Activated CD4-positive, CD25-positive, alpha-beta regulatory T cell (primary cell): ENCODE data around the gene NRIP2.
"Not testable (repeated sequence)": the region's sequence is repeated elsewhere in the genome, so short reads cannot be mapped to it uniquely, and the experiment has no call there.

Source experiments
- DNase-seq, 4 experiments: peaks; one replicate each; lab custom pipeline; 2025; lab: John Stamatoyannopoulos, UW

NRIP2 gene, protein sequence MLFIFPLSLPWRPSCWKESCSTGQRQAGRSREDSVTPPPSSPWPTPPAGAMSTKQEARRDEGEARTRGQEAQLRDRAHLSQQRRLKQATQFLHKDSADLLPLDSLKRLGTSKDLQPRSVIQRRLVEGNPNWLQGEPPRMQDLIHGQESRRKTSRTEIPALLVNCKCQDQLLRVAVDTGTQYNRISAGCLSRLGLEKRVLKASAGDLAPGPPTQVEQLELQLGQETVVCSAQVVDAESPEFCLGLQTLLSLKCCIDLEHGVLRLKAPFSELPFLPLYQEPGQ

DNA sequence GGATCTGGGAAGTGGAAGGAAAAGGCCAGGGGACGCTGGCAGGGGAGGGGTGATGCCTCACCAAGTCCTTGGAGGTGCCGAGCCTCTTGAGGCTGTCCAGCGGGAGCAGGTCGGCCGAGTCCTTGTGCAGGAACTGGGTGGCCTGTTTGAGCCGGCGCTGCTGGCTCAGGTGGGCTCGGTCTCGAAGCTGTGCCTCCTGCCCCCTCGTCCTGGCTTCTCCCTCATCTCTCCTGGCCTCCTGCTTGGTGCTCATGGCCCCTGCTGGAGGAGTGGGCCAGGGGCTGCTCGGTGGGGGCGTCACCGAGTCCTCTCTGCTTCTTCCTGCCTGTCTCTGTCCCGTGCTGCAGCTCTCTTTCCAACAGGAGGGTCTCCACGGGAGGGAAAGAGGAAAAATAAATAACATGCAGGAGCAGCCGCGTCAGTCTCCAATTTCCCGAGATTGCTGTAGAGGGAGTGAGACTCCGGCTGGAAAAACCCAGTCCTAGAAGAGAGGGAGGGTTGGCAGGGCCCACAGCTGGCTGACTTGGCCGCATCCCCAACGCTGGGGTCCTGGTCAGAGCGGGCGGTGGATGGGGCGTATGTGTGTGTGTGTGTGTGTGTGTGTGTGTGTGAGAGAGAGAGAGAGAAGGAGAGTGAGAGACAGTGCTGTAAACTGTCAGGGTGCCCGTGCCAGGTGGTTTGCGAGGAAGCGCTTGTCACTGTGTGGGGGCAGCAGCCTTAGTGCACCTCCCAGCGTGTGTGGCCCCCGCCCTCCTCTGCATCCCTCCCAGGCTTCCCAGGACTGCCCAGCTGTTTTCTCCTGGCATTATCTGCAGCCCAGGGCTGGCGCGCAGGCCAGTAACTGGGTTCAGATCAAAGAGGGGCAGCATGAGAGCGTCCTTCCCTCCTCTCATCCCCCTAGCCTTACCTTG, at the start of gene NRIP2:
NRIP2 (minus strand) TSS at position 455 of the 911 bp plus-strand sequence; CDS start at position 403, 52 bp downstream.
- DNase-seq = no peak

GRCh38 chr12:2879853-2880252, 45.0 kb upstream of the NRIP2 start:
- no peak for DNase-seq

DNA sequence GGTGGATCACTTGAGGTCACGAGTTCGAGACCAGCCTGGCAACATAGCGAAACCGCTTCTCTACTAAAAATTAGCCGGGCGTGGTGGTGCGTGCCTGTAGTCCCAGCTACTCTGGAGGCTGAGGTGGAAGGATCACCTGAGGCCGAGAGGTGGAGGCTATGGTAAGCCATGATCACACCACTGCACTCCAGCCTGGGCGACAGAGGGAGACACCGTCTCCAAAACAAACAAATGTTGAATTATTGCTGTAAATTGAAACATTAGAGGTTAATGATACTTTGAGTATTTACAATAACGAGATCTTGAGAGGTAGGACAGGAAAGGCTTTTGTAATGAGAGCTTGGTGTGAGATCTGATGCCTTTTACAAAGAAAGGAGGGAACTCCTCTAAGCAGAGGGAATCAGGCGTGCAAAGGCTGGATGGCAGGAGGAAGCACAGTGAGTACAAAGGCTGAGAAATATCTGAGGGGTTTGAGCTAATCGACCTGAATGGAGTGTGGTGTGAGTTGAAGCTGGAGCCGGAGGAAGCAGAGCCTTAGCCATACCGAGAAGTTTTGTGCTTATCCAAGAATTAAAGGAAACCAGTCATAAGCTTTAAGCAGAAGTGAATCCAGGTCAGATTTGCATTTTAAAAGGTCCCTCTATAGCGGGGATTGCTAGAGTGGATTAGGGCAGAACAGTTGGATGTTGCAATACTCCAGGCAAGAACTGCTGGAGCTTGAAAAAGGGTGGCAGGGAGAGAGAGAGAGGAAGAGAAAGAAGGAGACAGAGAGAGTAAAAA, 43.3 kb upstream of the NRIP2 start:
- DNase-seq = no peak

DNA sequence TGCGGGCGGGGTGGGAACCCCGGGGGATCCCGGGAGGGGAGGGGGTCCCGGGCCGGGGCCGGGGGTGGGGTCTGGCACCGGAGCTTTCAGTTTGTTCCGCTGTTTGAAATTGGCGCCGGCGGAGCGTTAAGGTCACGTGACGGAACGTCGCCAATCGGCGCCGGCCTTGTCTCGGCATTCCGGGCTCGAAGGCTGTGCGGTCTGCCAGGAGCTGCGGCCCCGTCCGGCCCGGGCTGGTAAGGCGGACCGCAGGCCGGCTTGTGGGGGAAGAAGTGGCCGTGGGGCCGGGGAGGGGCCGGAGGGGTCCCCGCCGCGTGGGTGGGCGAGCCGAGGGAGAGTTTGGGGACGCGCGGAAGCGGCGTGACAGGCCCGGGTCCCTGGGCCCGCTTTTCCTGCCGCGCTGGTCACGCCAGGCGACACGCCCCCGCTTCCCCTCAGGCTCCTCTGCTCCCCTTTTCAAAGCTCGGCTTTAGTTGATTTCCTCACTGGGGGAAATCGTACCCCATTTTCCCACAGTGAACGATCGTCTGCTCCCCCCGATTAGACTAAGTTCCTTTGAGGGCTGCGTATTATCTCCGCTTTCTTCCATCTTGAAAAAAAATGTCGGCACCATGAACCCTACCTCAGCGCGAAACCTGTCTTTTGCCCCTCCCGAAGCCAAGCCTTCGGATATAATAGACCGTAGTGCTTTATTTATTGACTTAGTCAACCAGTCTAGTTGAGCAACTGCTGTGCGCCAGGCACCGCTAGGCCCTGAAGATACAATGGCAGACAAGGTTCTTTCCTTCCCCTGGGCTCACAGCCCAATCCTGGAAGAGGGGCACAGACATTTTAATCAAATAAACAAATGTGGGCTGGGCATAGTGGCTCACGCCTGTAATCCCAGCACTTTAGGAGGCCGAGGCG, 42.5 kb upstream of the NRIP2 start, which contains the start of the genes FOXM1 and RHNO1:
FOXM1 (minus strand) TSS at position 128 of the 906 bp plus-strand sequence. CDS start 2,696 bp downstream, outside the sequence.
RHNO1 (plus strand) TSS at position 177 of the 906 bp plus-strand sequence. CDS start 8,144 bp downstream, outside the sequence.
- peak; percentile 58 to 77 (median 74) for DNase-seq

- DNase-seq = no peak
Observed at GRCh38 chr12:2876431-2877046, 41.7 kb upstream of the NRIP2 start.

DNA sequence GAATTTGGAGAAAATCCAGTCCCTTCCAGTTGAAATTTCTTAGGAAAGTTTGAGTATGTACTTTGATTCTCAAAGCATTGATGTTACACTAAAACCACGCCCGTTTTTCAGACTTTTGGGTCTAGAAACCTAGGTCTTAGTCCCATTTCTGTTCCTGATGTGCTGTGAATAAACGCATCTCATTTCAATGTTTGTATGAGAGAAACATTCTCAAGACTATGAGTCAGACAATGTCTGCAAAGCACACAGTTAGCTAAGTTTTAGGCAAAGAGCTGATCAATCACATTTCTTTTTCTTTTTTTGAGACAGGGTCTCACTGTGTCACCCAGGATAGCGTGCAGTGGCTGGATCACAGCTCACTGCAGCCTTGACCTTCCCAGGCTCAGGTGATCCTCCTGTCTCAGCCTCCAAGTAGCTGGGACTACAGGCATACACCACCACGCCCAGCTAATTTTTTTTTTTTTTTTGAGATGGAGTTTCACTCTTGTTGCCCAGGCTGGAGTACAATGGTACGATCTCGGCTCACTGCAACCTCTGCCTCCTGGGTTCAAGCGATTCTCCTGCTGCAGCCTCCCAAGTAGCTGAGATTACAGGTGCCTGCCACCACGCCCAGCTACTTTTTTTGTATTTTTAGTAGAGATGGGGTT, 34.3 kb upstream of the NRIP2 start:
- DNase-seq = not testable (repeated sequence)

DNA sequence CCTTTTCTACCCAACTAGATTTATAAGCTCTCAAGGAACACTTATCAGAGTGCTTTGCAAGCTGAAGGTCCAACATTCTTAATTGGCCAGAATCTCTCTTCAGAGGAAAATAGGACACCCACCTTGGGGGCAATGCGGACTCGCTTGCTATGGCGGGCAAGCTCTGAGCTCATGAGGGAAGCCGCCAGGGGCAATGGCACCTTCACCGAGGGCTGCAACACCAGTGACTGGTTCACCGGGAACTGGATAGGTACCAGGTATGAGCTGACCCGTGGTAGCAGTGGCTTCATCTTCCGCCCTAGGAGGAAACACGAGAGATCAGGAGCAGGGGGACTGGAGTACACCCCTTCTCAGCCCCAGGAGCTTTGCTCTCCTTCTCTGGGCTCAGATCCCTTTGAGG, 29.4 kb upstream of the NRIP2 start:
- no peak for DNase-seq

GRCh38 chr12:2863402-2863801, 28.6 kb upstream of the NRIP2 start:
- not testable (repeated sequence) for DNase-seq

- no peak for DNase-seq
Observed at GRCh38 chr12:2862876-2863275, 28.0 kb upstream of the NRIP2 start.

GRCh38 chr12:2860170-2860569, 25.3 kb upstream of the NRIP2 start:
- no peak for DNase-seq

- DNase-seq = no peak
Observed at GRCh38 chr12:2858944-2859421, 24.1 kb upstream of the NRIP2 start.

GRCh38 chr12:2858334-2858733, 23.5 kb upstream of the NRIP2 start:
- DNase-seq = no peak

GRCh38 chr12:2857576-2857975, 22.7 kb upstream of the NRIP2 start:
- DNase-seq = no peak

GRCh38 chr12:2857021-2857431, 22.2 kb upstream of the NRIP2 start, which contains the start of gene TEX52:
Gene TEX52 (minus strand): TSS chr12:2857039. CDS start chr12:2857026, 13 bp downstream.
- DNase-seq = no peak

GRCh38 chr12:2856051-2856450, 21.2 kb upstream of the NRIP2 start:
- no peak for DNase-seq

- no peak for DNase-seq
Observed at GRCh38 chr12:2855546-2855945, 20.7 kb upstream of the NRIP2 start.

DNA sequence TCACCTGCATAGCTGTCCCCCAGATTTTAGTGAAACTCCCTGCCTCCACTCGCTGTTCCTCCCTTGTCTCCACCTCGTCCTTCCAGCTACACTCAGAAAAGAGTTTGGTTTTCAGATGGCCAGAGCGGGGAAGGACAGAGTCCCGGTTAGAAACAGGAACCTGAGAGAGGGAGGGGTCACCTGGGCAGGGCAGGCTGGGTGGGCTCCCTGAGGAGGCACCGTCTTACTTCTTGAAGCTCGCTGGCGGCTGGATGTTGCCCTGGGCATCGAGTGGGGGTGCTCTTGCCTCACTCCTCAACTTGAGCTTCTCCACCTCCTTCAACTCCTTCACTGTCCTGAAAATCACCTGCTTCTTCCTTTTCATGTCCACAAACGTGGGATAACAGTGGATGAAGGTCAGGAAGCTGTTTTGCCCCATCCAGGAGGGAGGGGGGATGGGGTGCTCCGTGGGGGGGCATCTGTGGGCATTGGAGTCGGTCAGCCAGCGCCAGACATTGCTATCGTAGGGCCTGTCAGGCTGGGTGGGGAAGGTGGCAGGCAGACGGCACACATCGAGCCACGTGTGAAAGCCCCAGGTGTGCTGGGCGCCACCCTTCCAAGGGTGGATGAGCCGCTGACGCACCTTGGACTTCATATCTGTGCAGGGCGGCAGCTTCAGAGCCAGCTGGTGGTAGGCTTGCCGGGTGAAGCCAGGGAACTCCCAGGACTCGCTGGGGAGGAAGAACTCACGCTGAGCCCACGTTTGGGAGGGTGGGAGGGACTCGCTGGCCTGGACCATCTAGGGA, 20.0 kb upstream of the NRIP2 start:
- no peak for DNase-seq

DNA sequence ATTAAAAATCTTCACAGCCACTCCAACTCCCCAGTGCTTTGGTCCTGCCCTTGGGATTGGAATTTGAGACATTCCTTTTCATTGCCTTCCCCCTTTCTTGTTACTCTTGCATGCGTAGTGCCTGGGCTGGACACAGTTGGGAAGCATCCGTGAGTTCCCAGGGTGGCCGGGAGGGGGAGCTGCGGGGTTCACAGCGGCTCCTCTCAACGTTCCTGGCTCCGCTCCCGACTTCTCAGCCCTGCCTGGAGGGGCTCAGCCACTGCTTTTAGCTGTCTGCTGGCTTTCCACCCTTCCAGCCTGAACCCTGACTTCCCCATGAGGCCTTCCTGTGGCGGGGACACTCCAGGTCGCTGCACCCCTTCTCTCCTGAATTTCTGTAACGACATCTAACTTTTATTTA, 18.8 kb upstream of the NRIP2 start:
- peak in 2 of 4 experiments; percentile 6 to 26 for DNase-seq

GRCh38 chr12:2851931-2852330, 17.1 kb upstream of the NRIP2 start:
- DNase-seq = no peak
